HCT116 (cell line): ENCODE measurements around the gene RSPH4A.

Experiments used
- CBX3 ChIP-seq: IDR thresholded peaks from 2 replicates; pipeline ENCODE4 v1.6.1; 2012; ENCODE audit warnings: low read depth
- CTCF ChIP-seq, 3 experiments: fragments of 200-600 bp in 1 of 3; sonication (generic) in 1 of 3; IDR thresholded peaks in 2 of 3; conservative IDR thresholded peaks in 1 of 3; 2 replicates each; pipeline ENCODE4 v1.5.1; 2012 to 2017; ENCODE audit warnings: low read depth in 2 of 3, low read length in 2 of 3, antibody characterized with exemption in 1 of 3, borderline replicate concordance in 1 of 3, control low read depth in 1 of 3, mild to moderate bottlenecking in 1 of 3, mixed read lengths in 1 of 3, mixed run types in 1 of 3, moderate library complexity in 1 of 3; ENCODE audit not compliant: insufficient read depth in 1 of 3
- ELF1 ChIP-seq: IDR thresholded peaks from 2 replicates; pipeline ENCODE4 v1.6.1; 2012; ENCODE audit warnings: low read depth, borderline replicate concordance
- EZH2 ChIP-seq: fragments of 200-600 bp; sonication (generic); IDR thresholded peaks from 2 replicates; pipeline ENCODE4 v1.6.1; 2017; ENCODE audit warnings: antibody characterized with exemption, mixed run types
- EZH2phosphoT487 ChIP-seq: fragments of 200-600 bp; IDR thresholded peaks from 2 replicates; pipeline ENCODE4 v1.6.1; 2018; ENCODE audit warnings: antibody characterized with exemption, borderline replicate concordance
- POLR2A ChIP-seq: IDR thresholded peaks from 2 replicates; pipeline ENCODE4 v1.7.0; 2011; ENCODE audit warnings: borderline replicate concordance; ENCODE audit not compliant: insufficient read depth, insufficient read length; ENCODE audit errors: extremely low read depth
- POLR2AphosphoS5 ChIP-seq: IDR thresholded peaks from 2 replicates; pipeline ENCODE4 v1.6.1; 2011; ENCODE audit warnings: mild to moderate bottlenecking, low read depth, low read length, moderate library complexity
- RAD21 ChIP-seq: IDR thresholded peaks from 2 replicates; pipeline ENCODE4 v1.6.1; 2012; ENCODE audit warnings: low read depth, mild to moderate bottlenecking
- TCF7L2 ChIP-seq: IDR thresholded peaks from 2 replicates; pipeline ENCODE4 v1.7.0; 2011; ENCODE audit warnings: borderline replicate concordance, inconsistent platforms; ENCODE audit not compliant: insufficient read depth, insufficient read length; ENCODE audit errors: extremely low read depth
- YY1 ChIP-seq: IDR thresholded peaks from 2 replicates; pipeline ENCODE4 v1.6.1; 2011; ENCODE audit warnings: low read length, low read depth, moderate library complexity, mild to moderate bottlenecking; ENCODE audit not compliant: insufficient replicate concordance; ENCODE audit errors: extremely low read depth
- ZFX ChIP-seq: fragments of 450-650 bp; IDR thresholded peaks from 2 replicates; pipeline ENCODE4 v1.6.1; 2017
- ZNF274 ChIP-seq: fragments of 200-500 bp; sonication (Bioruptor generic); IDR thresholded peaks from 2 replicates; pipeline ENCODE4 v1.6.1; 2014; ENCODE audit warnings: mild to moderate bottlenecking, low read depth, low read length, inconsistent platforms
- TF ChIP-seq, protein P1 (sequence below): IDR thresholded peaks from 2 replicates; pipeline ENCODE4 v1.6.1; 2012; ENCODE audit warnings: low read depth
- TF ChIP-seq, protein P2 (sequence below): IDR thresholded peaks from 2 replicates; pipeline ENCODE4 v1.6.1; 2011; ENCODE audit warnings: mild to moderate bottlenecking, low read length, moderate library complexity; ENCODE audit not compliant: insufficient replicate concordance; ENCODE audit errors: extremely low read depth

GRCh38 chr6:116676021-116676420 is 59.7 kb downstream of the RSPH4A start:
- TF ChIP-seq ELF1 = no peak
- TF ChIP-seq ZNF274 = no peak
- no peak for TF ChIP-seq EZH2
- TF ChIP-seq TCF7L2 = no peak
- no peak for TF ChIP-seq EZH2phosphoT487
- no peak for TF ChIP-seq CTCF (IDR thresholded peaks at IDR 0.05 in 2 of 3, conservative IDR thresholded peaks at IDR 0.05 in 1 of 3; ENCODE audit: borderline replicate concordance in 1 of 3, insufficient read depth in 1 of 3, low read depth in 2 of 3, low read length in 2 of 3)
- TF ChIP-seq YY1 = no peak
- TF ChIP-seq, protein P1, sequence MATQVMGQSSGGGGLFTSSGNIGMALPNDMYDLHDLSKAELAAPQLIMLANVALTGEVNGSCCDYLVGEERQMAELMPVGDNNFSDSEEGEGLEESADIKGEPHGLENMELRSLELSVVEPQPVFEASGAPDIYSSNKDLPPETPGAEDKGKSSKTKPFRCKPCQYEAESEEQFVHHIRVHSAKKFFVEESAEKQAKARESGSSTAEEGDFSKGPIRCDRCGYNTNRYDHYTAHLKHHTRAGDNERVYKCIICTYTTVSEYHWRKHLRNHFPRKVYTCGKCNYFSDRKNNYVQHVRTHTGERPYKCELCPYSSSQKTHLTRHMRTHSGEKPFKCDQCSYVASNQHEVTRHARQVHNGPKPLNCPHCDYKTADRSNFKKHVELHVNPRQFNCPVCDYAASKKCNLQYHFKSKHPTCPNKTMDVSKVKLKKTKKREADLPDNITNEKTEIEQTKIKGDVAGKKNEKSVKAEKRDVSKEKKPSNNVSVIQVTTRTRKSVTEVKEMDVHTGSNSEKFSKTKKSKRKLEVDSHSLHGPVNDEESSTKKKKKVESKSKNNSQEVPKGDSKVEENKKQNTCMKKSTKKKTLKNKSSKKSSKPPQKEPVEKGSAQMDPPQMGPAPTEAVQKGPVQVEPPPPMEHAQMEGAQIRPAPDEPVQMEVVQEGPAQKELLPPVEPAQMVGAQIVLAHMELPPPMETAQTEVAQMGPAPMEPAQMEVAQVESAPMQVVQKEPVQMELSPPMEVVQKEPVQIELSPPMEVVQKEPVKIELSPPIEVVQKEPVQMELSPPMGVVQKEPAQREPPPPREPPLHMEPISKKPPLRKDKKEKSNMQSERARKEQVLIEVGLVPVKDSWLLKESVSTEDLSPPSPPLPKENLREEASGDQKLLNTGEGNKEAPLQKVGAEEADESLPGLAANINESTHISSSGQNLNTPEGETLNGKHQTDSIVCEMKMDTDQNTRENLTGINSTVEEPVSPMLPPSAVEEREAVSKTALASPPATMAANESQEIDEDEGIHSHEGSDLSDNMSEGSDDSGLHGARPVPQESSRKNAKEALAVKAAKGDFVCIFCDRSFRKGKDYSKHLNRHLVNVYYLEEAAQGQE = no peak
- TF ChIP-seq POLR2A = no peak
- TF ChIP-seq CBX3 = no peak
- TF ChIP-seq, protein P2, sequence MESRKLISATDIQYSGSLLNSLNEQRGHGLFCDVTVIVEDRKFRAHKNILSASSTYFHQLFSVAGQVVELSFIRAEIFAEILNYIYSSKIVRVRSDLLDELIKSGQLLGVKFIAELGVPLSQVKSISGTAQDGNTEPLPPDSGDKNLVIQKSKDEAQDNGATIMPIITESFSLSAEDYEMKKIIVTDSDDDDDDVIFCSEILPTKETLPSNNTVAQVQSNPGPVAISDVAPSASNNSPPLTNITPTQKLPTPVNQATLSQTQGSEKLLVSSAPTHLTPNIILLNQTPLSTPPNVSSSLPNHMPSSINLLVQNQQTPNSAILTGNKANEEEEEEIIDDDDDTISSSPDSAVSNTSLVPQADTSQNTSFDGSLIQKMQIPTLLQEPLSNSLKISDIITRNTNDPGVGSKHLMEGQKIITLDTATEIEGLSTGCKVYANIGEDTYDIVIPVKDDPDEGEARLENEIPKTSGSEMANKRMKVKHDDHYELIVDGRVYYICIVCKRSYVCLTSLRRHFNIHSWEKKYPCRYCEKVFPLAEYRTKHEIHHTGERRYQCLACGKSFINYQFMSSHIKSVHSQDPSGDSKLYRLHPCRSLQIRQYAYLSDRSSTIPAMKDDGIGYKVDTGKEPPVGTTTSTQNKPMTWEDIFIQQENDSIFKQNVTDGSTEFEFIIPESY = no peak
- TF ChIP-seq POLR2AphosphoS5 = no peak
- no peak for TF ChIP-seq RAD21
- no peak for TF ChIP-seq ZFX
